CD4-positive, alpha-beta T cell treated with Interleukin-12 subunit alpha and Interleukin-12 subunit beta, for 1 hour (primary cell): ENCODE data around the gene ULBP1.
"Not testable (repeated sequence)": the region's sequence is repeated elsewhere in the genome, so short reads cannot be mapped to it uniquely, and the experiment has no call there.

ENCODE experiments used
- DNase-seq: peaks from one replicate; pipeline ENCODE4 v3.0.0-alpha.2; 2020

Gene ULBP1

GRCh38 chr6:150008588-150008987 lies 44.8 kb downstream of the ULBP1 start:
- no peak for DNase-seq

- DNase-seq = not testable (repeated sequence)
Observed at GRCh38 chr6:150012846-150013784, 49.4 kb downstream of the ULBP1 start.

DNA sequence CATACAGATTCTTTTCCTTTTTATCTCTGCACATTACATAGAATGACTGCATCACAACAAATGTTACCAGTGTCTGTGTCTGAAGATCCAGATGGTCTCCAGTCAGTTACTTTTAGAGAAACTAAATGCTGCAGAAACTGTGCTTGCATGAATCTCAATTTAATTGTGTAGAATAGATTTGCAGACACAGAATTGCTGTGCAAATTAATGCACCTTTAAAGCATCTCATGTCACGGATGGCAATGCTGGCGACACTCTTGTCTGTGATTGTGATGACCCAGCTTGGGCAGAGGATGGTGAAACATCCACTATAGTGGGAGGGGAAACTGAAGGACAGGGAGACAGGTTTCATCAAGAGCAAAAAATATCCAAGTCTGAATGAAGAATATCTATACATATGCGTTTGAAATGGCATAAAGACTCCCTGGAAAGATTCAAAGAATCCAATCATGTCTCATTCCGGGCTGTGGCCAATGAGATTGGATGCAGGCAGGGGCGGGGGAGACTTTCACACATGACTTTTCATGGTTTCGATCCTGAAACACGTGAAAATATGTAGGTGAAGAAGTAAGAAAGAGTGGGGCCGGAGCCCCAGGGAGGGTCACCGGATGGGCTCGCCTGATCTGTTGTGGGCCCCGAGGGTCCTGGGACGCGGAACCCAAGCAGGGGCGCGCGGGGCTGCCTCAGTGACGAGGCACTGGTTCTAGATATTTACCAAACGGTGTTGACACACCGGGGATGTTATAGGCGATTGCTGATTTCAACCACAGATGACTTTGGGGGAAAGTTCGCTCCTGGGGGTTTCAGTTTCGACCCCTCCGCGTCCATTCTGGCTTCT lies 50.3 kb downstream of the ULBP1 start:
- not testable (repeated sequence) for DNase-seq

GRCh38 chr6:150014623-150015280 lies 51.0 kb downstream of the ULBP1 start:
- DNase-seq = not testable (repeated sequence)

GRCh38 chr6:150015281-150016001 lies 51.7 kb downstream of the ULBP1 start:
- peak; percentile 47 for DNase-seq

- peak; percentile 81 for DNase-seq
Observed at GRCh38 chr6:150016324-150017185, 52.8 kb downstream of the ULBP1 start.

DNA sequence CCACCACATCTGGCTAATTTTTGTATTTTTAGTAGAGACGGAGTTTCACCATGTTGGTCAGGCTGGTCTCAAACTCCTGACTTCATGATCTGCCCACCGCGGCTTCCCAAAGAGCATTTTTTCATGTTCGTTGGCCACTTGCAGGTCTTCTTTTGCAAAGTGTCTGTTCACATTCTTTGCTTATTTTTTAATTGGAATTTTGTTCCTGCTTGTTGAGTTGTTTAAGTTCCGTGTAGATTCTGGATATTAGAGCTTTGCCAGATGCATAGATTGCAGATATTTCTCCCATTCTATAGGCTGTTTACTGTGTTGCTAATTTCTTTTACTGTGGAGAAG lies 53.4 kb downstream of the ULBP1 start:
- not testable (repeated sequence) for DNase-seq

GRCh38 chr6:150018846-150019580 lies 55.3 kb downstream of the ULBP1 start:
- DNase-seq = no peak

GRCh38 chr6:150021870-150022269 lies 58.1 kb downstream of the ULBP1 start:
- not testable (repeated sequence) for DNase-seq
